CD4-positive, alpha-beta T cell treated with Interleukin-1 beta for 1 hour (primary cell): ENCODE data around the gene FAT2.
"Not testable (repeated sequence)": the region's sequence is repeated elsewhere in the genome, so short reads cannot be mapped to it uniquely, and the experiment has no call there.

ENCODE experiments used
- DNase-seq, 2 donors: peaks; one replicate each; pipeline ENCODE4 v3.0.0-alpha.2; 2020 to 2022

FAT2 gene

DNA sequence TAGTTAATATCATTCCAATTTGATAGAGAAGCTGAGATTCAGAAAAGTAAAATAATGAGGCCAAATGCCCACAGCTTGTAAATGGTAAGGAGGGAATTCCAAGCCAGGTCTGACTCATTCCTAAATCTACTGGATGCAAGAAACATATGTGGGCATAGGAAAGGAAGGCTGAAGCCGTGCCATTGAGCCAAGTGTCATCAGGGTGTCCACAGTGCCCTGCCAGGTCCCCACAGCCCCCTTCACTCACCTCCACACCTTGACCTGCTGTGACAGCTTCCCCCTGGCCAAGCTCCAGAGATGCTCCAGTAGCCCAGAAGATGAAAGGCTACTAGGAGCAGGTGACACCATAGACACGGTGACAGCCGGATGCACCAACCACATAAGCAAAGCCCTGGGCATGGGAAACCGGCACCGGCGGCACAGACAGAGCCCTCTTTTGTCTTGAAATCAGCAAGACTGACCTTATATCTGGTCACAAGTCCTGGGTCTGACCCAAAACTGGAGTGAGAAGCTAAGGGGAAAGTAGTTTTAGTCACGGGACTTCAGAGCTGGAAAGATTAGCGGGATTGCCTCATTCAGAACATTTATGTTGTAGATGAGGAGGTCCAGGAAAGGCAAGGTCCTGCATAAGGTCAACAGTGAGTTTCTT lies 20.1 kb upstream of the FAT2 start:
- no peak for DNase-seq

DNA sequence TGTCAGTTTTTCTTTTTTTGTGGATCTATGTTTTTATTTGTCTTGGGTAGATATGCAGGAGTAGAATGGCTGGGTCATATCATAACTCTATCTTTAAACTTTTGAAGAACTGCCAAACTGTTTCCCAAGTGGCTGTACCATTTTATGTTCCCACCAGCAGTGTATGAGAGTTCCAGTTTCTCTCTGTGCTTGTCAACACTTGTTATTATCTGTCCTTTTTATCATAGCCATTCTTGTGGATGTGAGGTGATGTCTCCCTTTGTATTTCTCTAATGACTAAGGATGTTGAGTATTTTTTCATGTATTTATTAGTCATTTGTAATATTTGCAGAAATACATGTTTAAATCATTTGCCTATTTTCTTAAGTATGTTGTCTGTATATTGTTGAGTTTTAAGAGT lies 17.4 kb upstream of the FAT2 start:
- DNase-seq, result no peak

DNA sequence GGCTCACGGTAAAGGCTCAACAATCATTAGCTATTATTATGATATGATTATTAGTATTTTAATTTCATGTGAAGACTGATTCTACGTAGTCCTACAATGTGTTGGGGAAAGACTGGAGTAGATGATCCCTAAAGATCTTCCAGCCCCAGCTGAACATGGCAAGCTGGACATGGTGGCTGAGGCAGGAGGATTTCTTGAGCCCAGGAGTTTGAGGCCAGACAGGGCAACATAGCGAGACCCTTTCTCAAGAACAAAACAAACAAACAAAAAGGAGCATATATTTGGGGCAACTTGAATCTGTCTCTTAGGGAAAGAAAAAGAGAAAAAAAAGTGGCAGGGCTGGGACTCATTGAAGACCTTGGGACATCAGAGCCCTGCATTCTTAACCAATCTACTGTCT lies 16.2 kb upstream of the FAT2 start:
- DNase-seq, result no peak

DNA sequence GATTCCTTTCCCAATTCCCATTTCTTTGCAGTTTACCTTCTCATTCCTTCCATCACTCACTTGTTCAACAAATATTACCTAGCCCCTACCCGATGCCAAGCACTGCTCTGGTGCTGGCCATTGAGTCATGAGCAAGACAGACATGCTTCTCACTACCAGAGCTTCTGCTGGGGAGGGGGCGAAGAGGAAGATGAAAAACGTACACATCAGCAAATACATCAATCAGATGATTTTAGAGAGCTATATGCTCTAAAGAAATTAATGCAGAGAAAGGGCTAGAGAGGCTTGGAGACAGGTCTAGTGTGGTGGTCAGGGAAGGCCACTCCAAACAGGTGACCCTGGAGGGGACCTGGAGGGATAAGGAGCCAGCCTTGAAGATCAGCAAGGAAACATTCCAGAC lies 14.4 kb upstream of the FAT2 start:
- no peak for DNase-seq

DNA sequence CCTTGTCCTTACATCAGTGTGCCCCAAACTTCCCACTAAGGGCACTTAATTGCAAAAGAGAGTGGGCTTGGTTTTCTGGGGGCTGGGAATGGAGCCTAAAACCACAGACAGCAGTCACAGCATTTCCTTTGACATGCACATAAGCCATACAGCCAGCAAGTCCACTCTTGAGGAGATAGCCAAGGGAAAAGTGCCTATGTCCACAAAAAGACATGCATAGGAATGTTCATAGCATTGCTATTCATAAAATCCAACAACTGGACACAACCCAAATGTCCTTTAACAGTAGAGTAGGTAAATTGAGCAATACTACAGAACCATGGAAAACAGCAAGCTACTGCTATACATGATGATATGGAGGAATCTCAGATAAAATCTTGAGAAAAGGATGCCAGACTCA lies 11.7 kb upstream of the FAT2 start:
- DNase-seq, result no peak

DNA sequence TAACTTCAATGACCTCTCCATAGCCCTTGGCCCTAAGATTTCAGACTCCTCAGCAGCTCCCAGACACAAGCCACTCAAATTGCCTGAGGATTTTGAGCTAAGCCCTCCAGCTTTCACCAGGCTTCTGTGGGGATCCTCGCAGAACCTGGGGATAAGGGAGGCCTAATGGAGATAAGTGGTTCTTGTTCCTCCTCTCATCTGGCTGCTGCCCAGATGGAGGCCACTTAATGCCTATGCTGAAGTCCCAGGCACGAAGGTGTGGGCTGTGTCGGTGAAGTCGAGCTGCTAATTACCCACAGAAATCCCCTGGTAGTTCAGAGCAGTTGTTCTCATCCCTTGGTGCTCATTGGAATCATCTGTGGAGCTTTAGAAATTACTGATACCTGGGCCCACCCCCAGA lies 10.3 kb upstream of the FAT2 start:
- no peak for DNase-seq

DNA sequence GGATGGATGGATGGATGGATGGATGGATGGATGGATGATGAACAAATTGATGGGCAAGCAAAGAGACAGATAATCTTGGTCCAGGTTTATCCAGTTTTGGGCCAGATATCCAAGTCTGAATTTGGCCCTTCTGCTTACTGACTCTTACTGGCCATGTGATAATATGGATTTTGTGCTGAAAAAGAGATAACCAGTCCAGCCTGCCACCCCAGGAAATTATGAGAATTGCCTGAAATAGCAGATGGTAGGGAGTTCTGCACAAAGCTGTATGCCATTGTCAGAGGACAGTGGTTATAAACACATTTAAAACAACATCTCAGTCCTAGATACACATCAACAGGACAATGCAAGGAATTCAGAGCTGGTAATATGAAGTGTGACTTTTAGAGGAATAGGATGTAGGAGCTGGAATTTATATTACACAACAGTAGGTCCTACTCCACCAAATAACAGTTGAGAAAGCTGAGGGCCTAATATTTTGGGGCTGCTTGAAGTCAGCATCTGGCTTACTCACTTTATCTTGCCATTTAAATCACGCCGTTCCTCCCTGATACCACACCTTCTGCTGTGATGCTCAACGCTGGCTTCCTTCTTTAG lies 9.0 kb upstream of the FAT2 start:
- DNase-seq, result no peak

DNA sequence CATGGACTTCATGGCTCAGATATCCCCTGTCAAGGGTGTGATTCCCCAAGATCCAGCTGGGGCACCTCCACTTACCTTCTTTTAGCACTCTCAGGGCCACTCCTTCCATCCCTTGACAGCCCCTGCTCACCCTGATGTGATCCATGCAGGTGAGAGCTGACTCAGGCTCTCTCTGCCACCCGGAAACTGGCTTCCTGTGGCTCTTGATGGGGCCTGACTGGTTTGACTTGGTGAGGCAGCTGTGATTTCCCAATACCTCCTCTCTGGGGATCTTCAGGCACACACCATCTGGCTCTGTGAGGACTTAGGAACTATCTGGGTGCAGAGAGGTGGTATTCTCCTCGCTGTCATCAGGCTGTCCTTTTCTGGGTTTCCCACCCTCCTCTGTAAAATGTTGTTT lies 7.9 kb upstream of the FAT2 start:
- no peak for DNase-seq

DNA sequence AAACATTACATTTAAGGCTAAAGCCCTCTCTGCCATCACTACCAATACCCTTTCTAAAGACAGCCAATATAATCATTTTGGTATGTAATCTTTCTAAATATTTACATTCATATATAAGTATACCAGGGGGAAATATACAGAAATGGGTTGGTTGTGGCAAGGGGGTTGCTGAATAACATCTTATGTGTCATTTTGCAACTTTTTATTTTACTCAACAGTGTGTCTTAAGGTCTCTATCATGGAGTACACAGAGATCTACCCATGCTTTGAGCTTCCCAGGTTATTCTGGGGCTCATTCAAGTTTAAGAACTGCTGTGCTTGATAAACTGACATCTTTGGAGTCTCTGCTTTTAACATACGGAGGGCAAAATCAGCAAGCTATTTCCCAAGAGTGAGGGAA lies 7.4 kb upstream of the FAT2 start:
- no peak for DNase-seq

DNA sequence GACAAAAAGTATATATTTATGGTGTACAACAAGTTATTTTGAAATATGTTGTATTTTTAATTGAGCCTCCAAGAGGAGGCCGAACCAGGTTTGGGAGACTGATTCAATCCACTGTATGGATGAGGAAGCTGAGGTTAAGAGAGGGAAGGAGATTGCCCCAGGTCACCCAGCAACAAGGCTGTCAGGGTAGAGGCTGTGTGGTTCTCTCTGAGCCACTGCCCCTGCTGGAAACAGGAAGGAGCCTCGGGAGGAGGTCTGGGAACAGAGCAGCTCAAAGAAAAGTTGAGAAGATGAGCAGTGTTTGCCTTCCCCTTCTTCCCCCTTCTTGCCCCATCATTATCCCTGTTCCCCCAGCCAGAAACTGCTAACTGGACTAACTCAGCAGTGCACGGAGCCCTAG lies 6.6 kb upstream of the FAT2 start:
- DNase-seq, result peak in 1 of 2 donors; percentile 8

DNA sequence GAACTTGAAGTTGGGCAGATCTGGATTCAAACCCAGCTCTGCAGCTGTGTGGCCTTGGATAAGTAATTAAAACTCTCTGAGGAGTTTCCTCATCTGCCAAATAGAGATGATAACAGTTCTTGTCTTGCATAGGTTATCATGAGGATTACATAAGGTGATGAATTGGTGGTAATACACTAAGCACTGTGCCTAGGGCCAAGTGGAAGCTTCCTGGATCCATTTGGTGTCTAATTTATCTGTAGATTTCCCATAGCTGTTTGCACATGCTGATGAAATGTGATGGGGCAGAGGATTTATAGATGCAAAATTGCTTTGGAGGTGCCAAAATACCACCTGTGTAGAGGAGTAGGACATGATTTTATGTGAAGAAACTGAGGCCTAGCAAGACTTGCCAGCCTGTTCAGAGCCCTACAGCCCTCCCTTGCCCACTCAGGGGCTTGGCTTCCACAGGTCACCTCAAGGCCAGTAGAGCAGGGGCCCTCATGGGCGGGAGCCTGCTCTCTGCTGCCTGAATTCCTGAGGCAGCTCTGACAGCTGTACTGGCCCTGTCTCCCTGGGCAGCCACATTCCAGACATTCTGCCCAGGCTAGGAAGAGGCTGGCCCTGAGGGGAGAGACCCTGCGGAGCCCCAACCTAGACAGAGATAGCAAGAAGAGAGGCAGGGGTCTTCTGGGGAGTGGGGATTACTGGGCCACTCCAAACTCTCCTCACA lies 5.9 kb upstream of the FAT2 start:
- DNase-seq, result no peak

DNA sequence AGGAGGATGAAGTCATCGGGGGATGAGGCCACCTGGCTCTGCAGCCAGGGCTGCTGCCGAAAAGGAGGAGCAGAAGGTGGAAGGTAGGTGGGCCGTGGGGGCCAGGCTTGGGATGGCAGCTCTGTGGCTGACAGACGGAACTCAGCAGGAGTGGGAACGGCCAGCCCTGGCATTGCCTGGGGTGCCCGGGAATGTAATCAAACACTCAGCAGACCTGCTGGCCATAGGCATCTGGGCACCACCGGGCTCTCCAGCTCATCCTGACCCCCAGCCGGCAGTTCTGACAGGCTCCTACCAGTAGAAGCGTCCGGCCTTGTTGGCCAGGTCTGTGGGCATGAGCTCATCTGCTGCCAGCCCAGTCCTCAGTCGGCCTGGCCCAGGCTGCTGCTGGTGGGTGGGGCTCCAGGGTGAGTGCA lies 4.3 kb upstream of the FAT2 start:
- no peak for DNase-seq

DNA sequence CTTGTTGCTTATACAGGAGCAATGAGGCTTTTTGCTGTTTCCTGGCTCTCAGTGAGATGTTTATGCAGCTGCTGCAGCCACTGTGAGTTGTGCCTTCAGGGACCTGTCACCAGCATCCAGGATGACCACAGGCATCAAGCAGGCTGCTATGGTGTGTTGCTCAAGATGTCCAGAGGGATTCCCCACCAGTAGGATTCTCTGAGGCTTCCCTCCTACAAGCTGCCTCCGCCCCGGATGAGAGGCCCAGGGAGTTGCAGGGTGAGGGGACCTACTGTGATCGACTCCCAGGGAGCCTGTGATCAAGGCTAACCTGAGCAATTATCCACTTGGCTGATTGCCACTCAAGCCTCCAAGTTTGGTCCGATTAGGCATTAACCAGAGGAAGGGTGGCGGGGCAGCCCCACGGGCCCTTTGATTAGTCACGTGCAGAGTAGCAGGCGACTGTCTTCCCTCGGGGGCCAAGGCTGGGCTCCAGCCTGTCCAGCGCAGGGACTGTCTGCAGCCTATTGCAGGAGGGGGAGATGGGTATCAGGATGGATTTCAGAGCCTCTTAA lies 1.8 kb upstream of the FAT2 start:
- DNase-seq, result no peak

DNA sequence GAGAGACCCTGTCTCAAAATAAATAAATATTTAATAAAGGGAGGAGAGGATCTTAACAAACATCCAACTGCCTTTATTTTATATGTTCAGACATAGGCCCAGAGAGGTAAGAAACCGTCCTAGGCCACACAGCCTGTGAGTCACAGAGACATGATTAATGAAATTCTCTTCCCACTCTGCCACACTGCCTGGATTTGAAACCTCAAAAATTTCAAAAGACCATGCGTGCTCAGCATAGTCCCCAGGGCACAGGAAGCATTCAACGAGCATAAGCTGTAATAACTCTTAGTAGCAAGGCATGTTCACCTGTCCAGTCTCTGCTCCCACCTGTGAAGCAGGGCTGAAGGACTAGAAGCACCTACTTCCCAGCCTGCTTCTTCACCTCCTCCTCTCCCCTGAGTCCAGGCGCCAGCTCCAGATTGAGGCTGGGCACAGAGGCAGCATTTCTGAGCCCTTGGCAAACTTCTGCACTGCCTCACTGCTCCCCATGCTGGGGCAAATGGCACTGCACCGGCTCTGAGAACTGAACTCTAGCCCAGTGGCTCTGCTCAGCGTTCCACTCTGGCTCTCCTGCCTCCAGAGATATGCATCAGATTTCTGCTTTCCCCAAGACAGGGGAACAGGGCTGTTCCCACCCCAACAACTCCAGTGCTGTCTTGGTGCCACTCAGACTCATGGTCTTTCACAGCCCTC lies 1.1 kb downstream of the FAT2 start:
- no peak for DNase-seq

DNA sequence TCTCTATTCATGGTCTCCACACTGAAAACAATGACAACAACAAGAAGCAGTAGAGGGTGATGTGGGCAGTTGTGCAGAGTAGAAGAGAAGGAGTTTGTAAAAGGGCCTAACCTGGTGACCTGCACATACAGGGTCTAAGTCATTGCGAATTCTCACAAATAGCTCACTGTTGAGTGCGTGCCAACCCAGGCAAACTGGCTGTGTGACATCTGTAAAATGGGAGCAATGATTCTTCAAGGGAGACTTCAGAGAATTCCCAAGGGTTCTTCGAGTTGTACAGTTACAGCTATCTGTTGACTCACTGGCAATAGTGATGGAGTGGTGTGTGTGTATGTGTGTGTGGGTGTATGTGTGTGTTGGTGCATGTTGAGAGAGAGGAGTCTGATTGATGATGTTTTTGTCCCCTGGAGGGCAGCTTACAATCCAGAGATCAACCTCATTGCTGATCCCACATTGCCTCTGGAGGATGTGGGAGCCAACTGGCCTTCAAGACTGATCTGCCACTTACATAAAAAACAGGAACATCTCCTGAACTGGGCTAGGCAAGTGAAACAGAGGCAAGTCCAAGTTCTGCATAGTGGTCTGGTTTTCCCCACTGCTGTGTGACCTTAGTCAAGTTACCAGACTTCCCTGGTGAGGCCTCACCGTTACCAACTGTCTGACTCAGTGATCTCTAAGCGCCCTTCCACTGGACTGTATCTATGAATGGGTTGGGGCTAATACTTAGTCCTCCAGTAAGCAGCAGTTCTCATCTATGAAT lies 3.2 kb downstream of the FAT2 start:
- DNase-seq, result no peak

DNA sequence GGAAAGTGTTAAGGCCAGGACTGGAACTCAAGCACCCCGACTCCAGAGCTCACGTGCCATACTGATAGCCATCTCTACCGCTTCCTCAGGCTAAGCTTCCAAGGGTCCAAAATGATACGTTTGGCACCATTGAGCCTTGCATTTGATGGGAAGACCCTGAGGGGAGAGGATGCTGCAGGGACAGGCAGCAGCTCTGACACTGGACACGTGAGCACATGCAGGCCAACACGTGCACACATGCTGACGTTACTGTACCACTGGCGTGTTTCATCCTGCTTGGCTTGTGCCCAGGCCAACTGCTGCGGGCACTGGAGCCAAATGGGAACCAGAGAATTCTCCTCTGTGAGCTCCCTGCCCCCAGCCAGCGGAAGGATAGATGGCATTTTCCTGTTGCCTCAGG lies 5.2 kb downstream of the FAT2 start:
- no peak for DNase-seq

DNA sequence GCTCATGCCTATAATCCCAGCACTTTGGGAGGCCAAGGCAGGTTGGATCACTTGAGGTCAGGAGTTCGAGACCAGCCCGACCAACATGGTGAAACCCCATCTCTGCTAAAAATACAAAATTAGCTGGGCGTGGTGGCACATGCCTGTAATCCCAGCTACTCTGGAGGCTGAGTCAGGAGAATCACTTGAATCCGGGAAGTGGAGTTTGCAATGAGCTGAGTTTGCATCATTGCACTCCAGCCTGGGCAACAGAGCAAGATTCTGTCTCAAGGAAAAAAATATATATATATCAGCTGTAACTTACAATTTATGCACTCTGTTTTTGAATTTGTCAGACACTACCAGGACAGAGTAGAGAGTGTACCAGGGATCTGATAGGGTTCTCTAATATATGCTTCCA lies 5.8 kb downstream of the FAT2 start:
- not testable (repeated sequence) for DNase-seq

DNA sequence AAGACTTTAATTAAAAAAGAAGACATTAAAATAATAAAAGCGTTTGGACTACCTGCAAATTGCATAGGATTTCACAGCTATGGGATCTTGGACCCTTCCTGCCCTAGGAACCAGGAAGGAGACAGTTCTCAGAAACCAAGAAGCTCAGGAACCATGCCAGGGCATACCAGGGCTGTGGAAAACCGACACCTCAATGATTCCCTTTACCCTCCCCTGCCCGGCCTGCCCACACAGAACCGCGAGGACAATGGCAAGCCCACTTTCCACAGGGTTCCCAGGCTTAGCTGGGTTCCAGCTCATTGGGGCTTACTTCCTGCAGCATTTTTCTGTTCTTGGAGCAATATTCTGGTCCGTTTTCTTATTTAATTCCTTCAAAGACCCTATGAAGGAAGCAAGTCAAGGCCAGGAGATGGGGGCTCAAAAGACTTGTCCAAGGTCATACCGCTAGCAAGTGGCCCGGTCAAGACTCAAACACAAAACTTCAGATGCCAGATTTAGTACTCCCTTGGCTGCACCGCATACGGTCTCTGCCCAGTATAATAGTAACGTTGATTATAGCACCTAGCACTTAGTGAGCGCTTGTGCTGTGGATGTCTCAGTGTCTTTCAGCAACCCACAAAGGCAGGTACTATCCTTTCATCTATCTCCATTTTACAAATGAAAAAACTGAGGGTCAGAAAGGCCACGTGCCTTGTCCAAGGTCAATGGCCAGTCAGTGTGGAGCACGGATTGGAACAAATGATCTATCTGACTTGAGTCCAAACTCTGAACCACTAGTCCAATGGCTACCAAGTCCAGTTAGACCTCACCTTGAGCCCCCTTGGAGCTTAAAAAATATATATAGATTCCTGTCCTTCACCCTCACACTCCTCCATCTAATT lies 6.8 kb downstream of the FAT2 start:
- no peak for DNase-seq

DNA sequence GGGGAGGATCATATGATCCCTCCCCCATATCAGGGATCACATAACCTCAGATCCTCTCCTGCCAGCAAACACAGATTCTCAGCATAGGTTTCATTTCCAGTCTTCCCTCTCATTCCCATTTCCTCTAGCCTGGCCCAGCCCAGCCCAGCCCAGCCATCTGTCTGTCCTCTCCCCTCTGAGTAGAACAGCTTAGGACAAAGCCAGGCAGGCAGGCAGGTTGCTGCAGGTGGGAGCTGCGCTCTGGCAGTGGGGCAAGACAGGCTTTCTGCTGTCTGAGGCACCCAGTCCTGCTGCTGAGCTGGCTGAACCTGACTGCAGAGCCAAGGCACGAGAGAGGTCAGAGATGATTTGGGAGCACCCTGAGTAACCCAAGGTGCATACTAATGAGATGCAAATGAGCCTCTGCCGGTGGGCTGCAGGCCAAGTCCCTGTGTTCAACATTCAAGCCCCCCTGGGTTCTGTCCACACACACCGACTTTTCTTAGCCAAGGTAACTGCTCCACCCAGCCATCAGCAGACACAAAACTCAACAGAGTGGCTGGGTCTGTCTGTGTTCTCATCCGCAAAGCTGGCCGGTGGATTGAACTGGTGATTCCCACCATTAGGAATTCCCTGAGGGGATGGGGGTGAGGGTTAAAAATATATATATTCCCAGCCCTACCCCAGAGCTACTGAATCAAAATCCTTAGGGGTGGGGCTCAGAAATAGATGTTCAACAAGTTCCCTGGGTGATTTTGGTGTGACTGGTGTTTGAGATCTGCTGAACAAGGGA lies 9.1 kb downstream of the FAT2 start:
- no peak for DNase-seq

DNA sequence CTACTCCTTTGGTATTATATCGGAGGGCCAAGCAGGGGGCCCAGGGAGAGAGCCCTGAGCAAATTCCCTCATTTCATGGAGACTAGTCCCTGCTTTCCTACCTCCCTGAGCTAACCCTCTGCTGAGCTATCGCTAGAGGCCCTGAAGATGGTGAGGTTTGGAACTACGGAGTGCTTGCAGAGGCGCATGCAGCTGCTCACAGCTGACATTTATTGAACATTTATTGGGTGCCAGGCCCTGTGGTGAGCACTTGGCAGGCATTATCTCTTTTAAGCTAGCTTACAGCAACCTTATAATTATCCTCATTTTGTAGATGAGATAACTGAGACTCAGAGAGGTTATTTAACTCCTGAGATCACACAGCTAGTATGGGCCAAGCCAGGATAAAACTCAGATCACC lies 9.8 kb downstream of the FAT2 start:
- DNase-seq, result no peak

DNA sequence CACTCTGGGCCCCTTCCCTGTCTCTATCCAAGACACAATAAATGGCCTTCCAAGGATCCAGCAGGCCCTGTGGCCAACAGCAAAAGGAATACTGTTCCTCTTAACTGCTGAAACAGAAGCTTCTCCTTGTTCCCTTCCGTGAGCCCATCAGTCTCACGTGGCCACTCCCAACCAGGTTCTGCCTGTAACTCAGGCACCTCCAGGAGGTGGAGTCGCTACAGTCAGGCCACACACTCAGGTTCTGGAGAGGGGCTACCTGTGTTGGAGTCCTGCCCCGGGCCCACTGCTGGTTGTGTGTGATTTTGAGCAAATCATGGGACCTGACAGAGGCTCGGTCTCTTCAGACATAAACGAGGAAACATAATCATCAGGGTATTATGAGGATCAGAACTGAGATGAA lies 10.3 kb downstream of the FAT2 start:
- DNase-seq, result no peak
